Karpas-422 (cell line): ENCODE data around the gene LYST. TPM values are rescaled to one million over a fixed set of nuclear protein-coding genes. Genes with fewer than 3 reads are reported as not detected.

ENCODE experiments used
- DNase-seq: peaks from one replicate; pipeline ENCODE4 v3.0.0-alpha.2; 2015
- H2AFZ ChIP-seq: fragments of 200-600 bp; sonication (generic); 2 replicates; pipeline ENCODE4 v1.6.1; 2014; ENCODE audit warnings: antibody characterized with exemption, low read length, mixed read lengths
- H3K27ac ChIP-seq: fragments of 200-600 bp; sonication (generic); 2 replicates; pipeline ENCODE4 v1.5.1; 2014; ENCODE audit warnings: mild to moderate bottlenecking, low read length, moderate library complexity
- H3K27me3 ChIP-seq: fragments of 200-600 bp; sonication (generic); 2 replicates; pipeline ENCODE4 v1.6.1; 2014; ENCODE audit warnings: low read length, mixed read lengths
- H3K36me3 ChIP-seq: fragments of 200-600 bp; sonication (generic); 2 replicates; pipeline ENCODE4 v1.6.1; 2014; ENCODE audit warnings: low read length, mixed read lengths; ENCODE audit not compliant: insufficient read depth
- H3K4me1 ChIP-seq: fragments of 200-600 bp; sonication (generic); 2 replicates; pipeline ENCODE4 v1.6.1; 2014; ENCODE audit warnings: mild to moderate bottlenecking, low read length, mixed read lengths
- H3K4me2 ChIP-seq: fragments of 200-600 bp; sonication (generic); 2 replicates; pipeline ENCODE4 v1.6.1; 2014; ENCODE audit warnings: low read length, low read depth, mild to moderate bottlenecking; ENCODE audit not compliant: poor library complexity, severe bottlenecking
- H3K4me3 ChIP-seq: fragments of 200-600 bp; sonication (generic); 2 replicates; pipeline ENCODE4 v1.5.1; 2014; ENCODE audit warnings: mild to moderate bottlenecking, antibody characterized with exemption, low read length, mixed read lengths
- H3K79me2 ChIP-seq: fragments of 200-600 bp; sonication (generic); 2 replicates; pipeline ENCODE4 v1.6.1; 2014; ENCODE audit warnings: mild to moderate bottlenecking, low read length, mixed read lengths
- H3K9ac ChIP-seq: fragments of 200-600 bp; sonication (generic); 2 replicates; pipeline ENCODE4 v1.6.0; 2014; ENCODE audit warnings: low read length
- H3K9me2 ChIP-seq: fragments of 200-600 bp; sonication (generic), shearing (Covaris generic); replicated peaks from 2 replicates; pipeline ENCODE4 v1.6.0; 2014; ENCODE audit warnings: mild to moderate bottlenecking, low read length, moderate library complexity; ENCODE audit not compliant: insufficient read depth
- H3K9me3 ChIP-seq: fragments of 300-700, 200-600 bp; sonication (generic); 2 replicates; pipeline ENCODE4 v1.6.1; 2014; ENCODE audit warnings: low read length, mixed read lengths
- H4K20me1 ChIP-seq: fragments of 200-600 bp; sonication (generic); 2 replicates; pipeline ENCODE4 v1.6.1; 2014; ENCODE audit warnings: mild to moderate bottlenecking, antibody characterized with exemption, low read length, low read depth; ENCODE audit not compliant: insufficient read depth
- total RNA-seq: library from RNA; depleted of rRNA; stranded (reverse); fragments of >200 nt; shearing (Covaris generic); gene quantifications from 2 replicates; pipeline ENCODE4 v1.2.3, GENCODE V29; 2014; ENCODE audit warnings: low replicate concordance

LYST gene
- total RNA-seq, 1 experiment from 2014 or later, result 7.8 TPM

- no peak overlapping the region for H3K4me2 ChIP-seq
- H2AFZ ChIP-seq, result no peak overlapping the region
- no peaks in the 10 kb centered on the region for H4K20me1 ChIP-seq
- no peak overlapping the region for H3K9ac ChIP-seq
- no peaks in the 10 kb centered on the region for H3K79me2 ChIP-seq
- no peaks in the 10 kb centered on the region for H3K27me3 ChIP-seq
- H3K4me3 ChIP-seq, result no peak overlapping the region
- H3K9me3 ChIP-seq, result no peaks in the 10 kb centered on the region
- no peaks in the 10 kb centered on the region for H3K9me2 ChIP-seq
- no peak overlapping the region for H3K27ac ChIP-seq
- H3K36me3 ChIP-seq, result no peaks in the 10 kb centered on the region
- no peak for DNase-seq
- H3K4me1 ChIP-seq, result no peaks in the 10 kb centered on the region; the same call in 1 of the 2 replicates
Observed at GRCh38 chr1:235826102-235826854, 40.4 kb downstream of the LYST start.

- Histone ChIP-seq H3K9me3 (no peaks in the 10 kb centered on the region), H3K9me2 (no peaks in the 10 kb centered on the region), H3K79me2 (no peaks in the 10 kb centered on the region), H3K4me1 (no peaks in the 10 kb centered on the region), H3K4me3 (no peak overlapping the region), H4K20me1 (no peaks in the 10 kb centered on the region), H3K27ac (no peak overlapping the region), H3K9ac (no peak overlapping the region), H3K36me3 (no peaks in the 10 kb centered on the region), H3K27me3 (no peaks in the 10 kb centered on the region), H2AFZ (no peak overlapping the region), H3K4me2 (no peak overlapping the region)
- DNase-seq, result no peak
Observed at GRCh38 chr1:235825229-235825628, 41.5 kb downstream of the LYST start.

- Histone ChIP-seq H3K27ac (no peak overlapping the region), H3K9me2 (no peaks in the 10 kb centered on the region), H2AFZ (no peak overlapping the region), H3K9ac (no peak overlapping the region), H3K9me3 (no peaks in the 10 kb centered on the region), H3K4me3 (no peak overlapping the region), H3K4me2 (no peak overlapping the region), H4K20me1 (no peaks in the 10 kb centered on the region), H3K36me3 (no peaks in the 10 kb centered on the region), H3K79me2 (no peaks in the 10 kb centered on the region), H3K27me3 (no peaks in the 10 kb centered on the region), H3K4me1 (no peaks in the 10 kb centered on the region)
- DNase-seq, result no peak
Observed at GRCh38 chr1:235823684-235824083, 43.0 kb downstream of the LYST start.

GRCh38 chr1:235822685-235823084 lies 44.0 kb downstream of the LYST start:
- H2AFZ ChIP-seq, result no peak overlapping the region
- H3K27me3 ChIP-seq, result no peaks in the 10 kb centered on the region
- no peak overlapping the region for H3K4me2 ChIP-seq
- no peaks in the 10 kb centered on the region for H3K9me2 ChIP-seq
- no peaks in the 10 kb centered on the region for H3K36me3 ChIP-seq
- no peaks in the 10 kb centered on the region for H3K79me2 ChIP-seq
- no peaks in the 10 kb centered on the region for H3K9me3 ChIP-seq
- no peaks in the 10 kb centered on the region for H3K4me1 ChIP-seq
- DNase-seq, result no peak
- no peaks in the 10 kb centered on the region for H4K20me1 ChIP-seq
- no peak overlapping the region for H3K4me3 ChIP-seq
- H3K27ac ChIP-seq, result no peak overlapping the region
- H3K9ac ChIP-seq, result no peak overlapping the region

GRCh38 chr1:235821361-235821981 lies 45.2 kb downstream of the LYST start:
- H3K4me1 ChIP-seq, result no peaks in the 10 kb centered on the region
- DNase-seq, result no peak
- no peaks in the 10 kb centered on the region for H3K9me3 ChIP-seq
- H4K20me1 ChIP-seq, result no peaks in the 10 kb centered on the region
- no peak overlapping the region for H3K27ac ChIP-seq
- no peaks in the 10 kb centered on the region for H3K9me2 ChIP-seq
- no peak overlapping the region for H3K9ac ChIP-seq
- H3K79me2 ChIP-seq, result no peaks in the 10 kb centered on the region
- H3K27me3 ChIP-seq, result no peaks in the 10 kb centered on the region
- H2AFZ ChIP-seq, result no peak overlapping the region
- no peaks in the 10 kb centered on the region for H3K36me3 ChIP-seq
- no peak overlapping the region for H3K4me2 ChIP-seq
- H3K4me3 ChIP-seq, result no peak overlapping the region

GRCh38 chr1:235820061-235820460 lies 46.6 kb downstream of the LYST start:
- H3K9me2 ChIP-seq, result no peaks in the 10 kb centered on the region
- no peak overlapping the region for H3K9ac ChIP-seq
- no peak for DNase-seq
- no peak overlapping the region for H2AFZ ChIP-seq
- H3K27ac ChIP-seq, result no peak overlapping the region
- H3K36me3 ChIP-seq, result no peaks in the 10 kb centered on the region
- H3K4me3 ChIP-seq, result no peak overlapping the region
- no peaks in the 10 kb centered on the region for H3K27me3 ChIP-seq
- no peak overlapping the region for H3K4me2 ChIP-seq
- no peaks in the 10 kb centered on the region for H3K9me3 ChIP-seq
- H3K79me2 ChIP-seq, result no peaks in the 10 kb centered on the region
- H4K20me1 ChIP-seq, result no peaks in the 10 kb centered on the region
- H3K4me1 ChIP-seq, result no peaks in the 10 kb centered on the region

- no peaks in the 10 kb centered on the region for H4K20me1 ChIP-seq
Observed at GRCh38 chr1:235818632-235819136, 48.0 kb downstream of the LYST start.

GRCh38 chr1:235817101-235817728 lies 49.5 kb downstream of the LYST start:
- Histone ChIP-seq H3K27ac (no peak overlapping the region), H3K36me3 (no peaks in the 10 kb centered on the region), H3K4me1 (no peaks in the 10 kb centered on the region), H3K27me3 (no peaks in the 10 kb centered on the region), H4K20me1 (no peaks in the 10 kb centered on the region), H3K4me3 (no peak overlapping the region), H3K9me2 (no peaks in the 10 kb centered on the region), H3K9ac (no peak overlapping the region), H3K4me2 (no peak overlapping the region), H3K79me2 (no peaks in the 10 kb centered on the region), H2AFZ (no peak overlapping the region), H3K9me3 (no peaks in the 10 kb centered on the region)
- DNase-seq, result no peak

More at GRCh38 chr1:235818632-235819136, 48.0 kb downstream of the LYST start:
- Histone ChIP-seq H3K9me3 (no peaks in the 10 kb centered on the region), H3K4me2 (no peak overlapping the region), H3K9ac (no peak overlapping the region), H3K27me3 (no peaks in the 10 kb centered on the region), H3K9me2 (no peaks in the 10 kb centered on the region), H3K27ac (no peak overlapping the region), H2AFZ (no peak overlapping the region), H3K4me1 (no peaks in the 10 kb centered on the region), H3K4me3 (no peak overlapping the region), H3K79me2 (no peaks in the 10 kb centered on the region), H3K36me3 (no peaks in the 10 kb centered on the region)
- no peak for DNase-seq
